ENCODE measurements around the gene ARRB2. TPM values are rescaled to one million over a fixed set of nuclear protein-coding genes. Genes with fewer than 3 reads are reported as not detected.

The ARRB2 gene
- total RNA-seq, 1 experiment from 2014 or later, result 82.2 TPM

DNA sequence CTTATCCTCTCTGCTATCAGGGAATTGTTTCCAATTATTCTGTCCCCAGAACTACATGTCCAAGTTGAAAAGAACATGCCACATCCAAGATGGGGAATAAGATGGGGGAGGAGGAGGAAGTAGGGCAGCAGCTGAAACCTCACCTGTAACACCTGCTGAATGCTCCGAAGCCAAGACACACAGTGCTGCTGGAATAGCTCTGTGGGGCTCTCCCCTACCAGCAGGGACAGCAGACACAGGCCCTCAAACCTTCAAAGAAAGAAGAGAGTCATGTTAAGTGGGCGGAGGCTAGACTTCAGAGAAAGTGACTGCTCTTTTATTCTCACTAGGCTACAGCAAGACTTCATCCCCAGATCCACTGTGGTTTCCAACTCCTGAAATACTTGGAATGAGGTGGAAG is 19.7 kb upstream of the ARRB2 start:
- Histone ChIP-seq H3K36me3 (ENCODE audit: insufficient read depth, low read length, poor library complexity, severe bottlenecking) (peaks cover 50% of the 10 kb centered on the region), H3K27ac (ENCODE audit: low read depth, low read length, poor library complexity, severe bottlenecking) (no peak overlapping the region), H3K9me3 (ENCODE audit: low read depth, low read length, poor library complexity, severe bottlenecking) (no peaks in the 10 kb centered on the region), H3K4me1 (ENCODE audit: insufficient read depth, low read length, poor library complexity, severe bottlenecking) (no peaks in the 10 kb centered on the region), H3K27me3 (replicated peaks; ENCODE audit: insufficient read depth, low read depth, low read length, poor library complexity) (no peaks in the 10 kb centered on the region), H3K4me3 (ENCODE audit: low read depth, low read length, poor library complexity, severe bottlenecking) (no peak overlapping the region)
- intact Hi-C loops (cut with micrococcal nuclease; ENCODE audit: unreplicated experiment), result no loop called here
- BruUV-seq (replicated peaks), result no TSS peak
- ChIA-PET CTCF (no interaction called here), POLR2A (ENCODE audit: low non-redundant PET) (no interaction called here)
- TF ChIP-seq, protein P1, sequence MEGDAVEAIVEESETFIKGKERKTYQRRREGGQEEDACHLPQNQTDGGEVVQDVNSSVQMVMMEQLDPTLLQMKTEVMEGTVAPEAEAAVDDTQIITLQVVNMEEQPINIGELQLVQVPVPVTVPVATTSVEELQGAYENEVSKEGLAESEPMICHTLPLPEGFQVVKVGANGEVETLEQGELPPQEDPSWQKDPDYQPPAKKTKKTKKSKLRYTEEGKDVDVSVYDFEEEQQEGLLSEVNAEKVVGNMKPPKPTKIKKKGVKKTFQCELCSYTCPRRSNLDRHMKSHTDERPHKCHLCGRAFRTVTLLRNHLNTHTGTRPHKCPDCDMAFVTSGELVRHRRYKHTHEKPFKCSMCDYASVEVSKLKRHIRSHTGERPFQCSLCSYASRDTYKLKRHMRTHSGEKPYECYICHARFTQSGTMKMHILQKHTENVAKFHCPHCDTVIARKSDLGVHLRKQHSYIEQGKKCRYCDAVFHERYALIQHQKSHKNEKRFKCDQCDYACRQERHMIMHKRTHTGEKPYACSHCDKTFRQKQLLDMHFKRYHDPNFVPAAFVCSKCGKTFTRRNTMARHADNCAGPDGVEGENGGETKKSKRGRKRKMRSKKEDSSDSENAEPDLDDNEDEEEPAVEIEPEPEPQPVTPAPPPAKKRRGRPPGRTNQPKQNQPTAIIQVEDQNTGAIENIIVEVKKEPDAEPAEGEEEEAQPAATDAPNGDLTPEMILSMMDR (conservative IDR thresholded peaks at IDR 0.05; ENCODE audit: low read depth, low read length), result no peak
- TF ChIP-seq EZH2 (IDR thresholded peaks at IDR 0.05; ENCODE audit: borderline replicate concordance, low read depth, low read length, poor library complexity, severe bottlenecking), result no peak
- no peak for DNase-seq (ENCODE audit: low spot score)

DNA sequence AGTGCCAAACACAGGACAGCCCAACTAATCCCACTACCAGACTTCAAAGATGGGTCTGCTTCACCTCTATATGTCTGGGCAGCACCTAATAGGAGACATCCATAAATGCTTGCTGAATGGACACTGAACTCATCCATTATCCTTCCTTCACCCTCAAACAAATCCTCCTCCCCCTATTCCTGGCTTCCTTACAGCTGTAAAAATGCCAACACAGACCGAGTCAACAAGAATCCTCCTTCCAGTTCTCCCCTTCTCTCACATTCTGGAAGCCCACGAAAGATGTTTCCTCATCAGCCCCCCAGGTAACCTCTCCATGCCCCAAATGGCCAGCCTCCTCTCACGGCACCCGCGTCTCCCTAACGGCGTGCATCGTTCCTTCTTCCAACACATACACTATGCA is 18.7 kb upstream of the ARRB2 start:
- ChIA-PET CTCF (no interaction called here), POLR2A (ENCODE audit: low non-redundant PET) (no interaction called here)
- no TSS peak for BruUV-seq (replicated peaks)
- H3K4me1 ChIP-seq (ENCODE audit: insufficient read depth, low read length, poor library complexity, severe bottlenecking), result no peaks in the 10 kb centered on the region
- H3K4me3 ChIP-seq (ENCODE audit: low read depth, low read length, poor library complexity, severe bottlenecking), result no peak overlapping the region
- no peaks in the 10 kb centered on the region for H3K9me3 ChIP-seq (ENCODE audit: low read depth, low read length, poor library complexity, severe bottlenecking)
- H3K36me3 ChIP-seq (ENCODE audit: insufficient read depth, low read length, poor library complexity, severe bottlenecking), result peaks cover 53% of the 10 kb centered on the region
- no peaks in the 10 kb centered on the region for H3K27me3 ChIP-seq (replicated peaks; ENCODE audit: insufficient read depth, low read depth, low read length, poor library complexity)
- DNase-seq (ENCODE audit: low spot score), result no peak
- no peak for TF ChIP-seq EZH2 (IDR thresholded peaks at IDR 0.05; ENCODE audit: borderline replicate concordance, low read depth, low read length, poor library complexity, severe bottlenecking)
- TF ChIP-seq, protein P1 (conservative IDR thresholded peaks at IDR 0.05; ENCODE audit: low read depth, low read length), result no peak
- intact Hi-C loops (cut with micrococcal nuclease; ENCODE audit: unreplicated experiment), result no loop called here
- H3K27ac ChIP-seq (ENCODE audit: low read depth, low read length, poor library complexity, severe bottlenecking), result no peak overlapping the region

DNA sequence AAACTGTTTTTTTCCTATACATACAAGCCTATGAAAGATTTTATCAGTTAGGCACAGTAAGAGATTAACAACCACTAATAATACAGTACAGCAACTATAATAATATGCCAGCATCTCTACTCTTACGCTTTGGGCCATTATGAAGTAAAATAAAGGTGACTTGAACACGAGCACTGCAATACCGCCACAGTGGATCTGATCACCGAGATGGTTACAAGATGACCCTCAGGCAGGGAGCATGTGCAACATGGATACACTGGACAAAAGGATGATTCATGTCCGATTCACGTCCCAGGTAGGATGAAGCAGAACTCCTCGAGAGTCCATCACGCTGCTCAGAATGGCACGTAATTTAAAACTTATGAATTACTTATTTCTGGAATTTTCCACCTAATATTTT is 17.0 kb upstream of the ARRB2 start:
- Histone ChIP-seq H3K9me3 (ENCODE audit: low read depth, low read length, poor library complexity, severe bottlenecking) (no peaks in the 10 kb centered on the region), H3K4me1 (ENCODE audit: insufficient read depth, low read length, poor library complexity, severe bottlenecking) (no peaks in the 10 kb centered on the region), H3K4me3 (ENCODE audit: low read depth, low read length, poor library complexity, severe bottlenecking) (no peak overlapping the region), H3K27ac (ENCODE audit: low read depth, low read length, poor library complexity, severe bottlenecking) (no peak overlapping the region), H3K36me3 (ENCODE audit: insufficient read depth, low read length, poor library complexity, severe bottlenecking) (peaks cover 41% of the 10 kb centered on the region), H3K27me3 (replicated peaks; ENCODE audit: insufficient read depth, low read depth, low read length, poor library complexity) (no peaks in the 10 kb centered on the region)
- intact Hi-C loops (cut with micrococcal nuclease; ENCODE audit: unreplicated experiment), result no loop called here
- no peak for DNase-seq (ENCODE audit: low spot score)
- TF ChIP-seq, protein P1 (conservative IDR thresholded peaks at IDR 0.05; ENCODE audit: low read depth, low read length), result no peak
- TF ChIP-seq EZH2 (IDR thresholded peaks at IDR 0.05; ENCODE audit: borderline replicate concordance, low read depth, low read length, poor library complexity, severe bottlenecking), result no peak
- ChIA-PET CTCF (no interaction called here), POLR2A (ENCODE audit: low non-redundant PET) (interaction anchor here (0.7 kb wide), 1 partner anchor 1677 kb away, joined by 3 read pairs; no protein-coding TSS in a partner anchor)
- BruUV-seq (replicated peaks), result no TSS peak

Measured in A673 (cell line).